Right lobe of liver (tissue), 6 donors: Measurements from ENCODE around the gene SLCO4A1. TPM values are rescaled to one million over a fixed set of nuclear protein-coding genes. Genes with fewer than 3 reads are reported as not detected.

Source experiments
- ATAC-seq, 4 donors: fragments of 200-7000 bp; cut with Tn5 transposase; one replicate each; pipeline ENCODE4 v1.9.1; 2020; ENCODE audit warnings: mild to moderate bottlenecking in 4 of 4, moderate library complexity in 4 of 4
- DNase-seq, 3 donors: peaks; one replicate each; pipeline ENCODE4 v3.0.0-alpha.2; 2020
- H3K27ac ChIP-seq, 3 donors: fragments of 200-600 bp; one replicate each; pipeline ENCODE4 v1.8.0; 2022
- H3K27me3 ChIP-seq, 2 donors: fragments of 200-600 bp; one replicate each; pipeline ENCODE4 v1.8.0; 2022
- H3K36me3 ChIP-seq, 4 donors: fragments of 200-600 bp; sonication (generic) in 1 of 4; one replicate each; pipeline versions ENCODE4 v1.5.1 to v1.8.0; 2017 to 2022; ENCODE audit warnings: control low read depth in 1 of 4
- H3K4me1 ChIP-seq, 4 donors: fragments of 200-600 bp; sonication (generic) in 1 of 4; one replicate each; pipeline versions ENCODE4 v1.5.1 to v1.8.0; 2017 to 2022; ENCODE audit warnings: control low read depth in 1 of 4
- H3K4me3 ChIP-seq, 3 donors: fragments of 200-600 bp; one replicate each; pipeline ENCODE4 v1.8.0; 2022
- H3K9me3 ChIP-seq, 4 donors: fragments of 200-600 bp; sonication (generic) in 1 of 4; one replicate each; pipeline versions ENCODE4 v1.5.1 to v1.8.0; 2017 to 2022; ENCODE audit warnings: control low read depth in 1 of 4
- POLR2A ChIP-seq: fragments of 450-650 bp; IDR thresholded peaks from one replicate; pipeline ENCODE4 v1.6.1; 2017; ENCODE audit warnings: antibody characterized with exemption, mild to moderate bottlenecking
- WGBS: methylation state at CpG from one replicate; pipeline ENCODE4 v1.1.6; 2018; ENCODE audit warnings: low coverage, low lambda C conversion rate; ENCODE audit not compliant: insufficient coverage; ENCODE audit errors: missing lambda C conversion rate; 5-methylcytosine and 5-hydroxymethylcytosine counted together
- intact Hi-C, 2 donors: fragments of 100-400 bp; cut with DNase I; formaldehyde crosslinking; loops; one replicate each; pipeline versions ENCODE4 v1.11.2 to v1.14.1; 2022
- total RNA-seq, 6 experiments: library from RNA; depleted of rRNA in 2 of 6; stranded (reverse); fragments of >200 nt in 2 of 6; fragmentation: NEBNext Ultra II Directional in 3 of 6; extraction: Animal tissue kit (Norgen Biotek cat#: 25700) in 3 of 6; gene quantifications; one replicate each; pipeline versions ENCODE4 v1.1.0 to v1.2.4, GENCODE V29; 2016 to 2023
- TF ChIP-seq, protein P1 (sequence below), 4 donors: fragments of 200-600 bp in 3 of 4; fragments of 450-650 bp in 1 of 4; IDR thresholded peaks; one replicate each; pipeline versions ENCODE4 v1.5.1 to v1.8.0; 2016 to 2022; ENCODE audit warnings: antibody characterized with exemption in 4 of 4, mild to moderate bottlenecking in 2 of 4
- donor health status: DM: no; HTN: yes; CAD: no.
- donor health status: DM: no; HTN: no; CAD: no.
- donor health status: DM: no; HTN: no; CAD: no.
- donor health status: DM: no; HTN: yes; CAD: no.
- donor health status: DM: no; HTN: yes; CAD: no.

Gene SLCO4A1
- total RNA-seq, 6 experiments from 2014 or later: 0.93 to 8.8 (median 4.3) TPM

DNA sequence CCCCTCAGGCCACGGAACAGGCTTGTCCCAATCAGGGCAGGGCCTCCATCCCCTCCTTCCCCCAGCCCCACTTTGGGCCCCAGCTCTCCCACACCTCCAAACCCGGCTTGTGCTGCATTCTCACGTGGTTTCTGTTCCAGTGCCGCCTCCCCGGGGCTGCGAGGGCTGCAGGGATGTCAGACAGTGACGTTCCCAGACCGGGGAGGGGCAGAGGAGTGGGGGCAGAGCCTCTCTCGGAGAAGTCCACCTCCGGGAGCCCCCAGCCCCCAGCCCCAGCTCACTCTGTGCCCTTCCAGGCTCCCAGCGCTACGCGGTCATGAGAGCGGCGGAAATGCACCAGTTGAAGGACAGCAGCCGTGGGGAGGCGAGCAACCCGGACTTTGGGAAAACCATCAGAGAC lies 18.5 kb downstream of the SLCO4A1 start:
- Histone ChIP-seq H3K9me3 (no peaks in the 10 kb centered on the region), H3K4me3 (no peak overlapping the region), H3K36me3 (no peaks in the 10 kb centered on the region), H3K4me1 (no peaks in the 10 kb centered on the region), H3K27me3 (no peaks in the 10 kb centered on the region), H3K27ac (no peak overlapping the region)
- DNase-seq: no peak
- 38% methylated on average over 1 of the region's 18 CpGs for WGBS
- intact Hi-C loops: no loop called here
- no peak for ATAC-seq
- TF ChIP-seq, protein P1, sequence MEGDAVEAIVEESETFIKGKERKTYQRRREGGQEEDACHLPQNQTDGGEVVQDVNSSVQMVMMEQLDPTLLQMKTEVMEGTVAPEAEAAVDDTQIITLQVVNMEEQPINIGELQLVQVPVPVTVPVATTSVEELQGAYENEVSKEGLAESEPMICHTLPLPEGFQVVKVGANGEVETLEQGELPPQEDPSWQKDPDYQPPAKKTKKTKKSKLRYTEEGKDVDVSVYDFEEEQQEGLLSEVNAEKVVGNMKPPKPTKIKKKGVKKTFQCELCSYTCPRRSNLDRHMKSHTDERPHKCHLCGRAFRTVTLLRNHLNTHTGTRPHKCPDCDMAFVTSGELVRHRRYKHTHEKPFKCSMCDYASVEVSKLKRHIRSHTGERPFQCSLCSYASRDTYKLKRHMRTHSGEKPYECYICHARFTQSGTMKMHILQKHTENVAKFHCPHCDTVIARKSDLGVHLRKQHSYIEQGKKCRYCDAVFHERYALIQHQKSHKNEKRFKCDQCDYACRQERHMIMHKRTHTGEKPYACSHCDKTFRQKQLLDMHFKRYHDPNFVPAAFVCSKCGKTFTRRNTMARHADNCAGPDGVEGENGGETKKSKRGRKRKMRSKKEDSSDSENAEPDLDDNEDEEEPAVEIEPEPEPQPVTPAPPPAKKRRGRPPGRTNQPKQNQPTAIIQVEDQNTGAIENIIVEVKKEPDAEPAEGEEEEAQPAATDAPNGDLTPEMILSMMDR (IDR thresholded peaks at IDR 0.05): no peak
- TF ChIP-seq POLR2A: no peak

- DNase-seq: no peak
- Histone ChIP-seq H3K27ac (no peak overlapping the region), H3K4me3 (no peak overlapping the region), H3K9me3 (no peaks in the 10 kb centered on the region), H3K27me3 (no peaks in the 10 kb centered on the region), H3K4me1 (no peaks in the 10 kb centered on the region), H3K36me3 (no peaks in the 10 kb centered on the region)
- ATAC-seq: no peak
- WGBS: 68% methylated on average over 4 of the region's 11 CpGs
- intact Hi-C loops: no loop called here
- no peak for TF ChIP-seq POLR2A
- TF ChIP-seq, protein P1 (IDR thresholded peaks at IDR 0.05): no peak
Measured at GRCh38 chr20:62661647-62662046, 19.3 kb downstream of the SLCO4A1 start.

DNA sequence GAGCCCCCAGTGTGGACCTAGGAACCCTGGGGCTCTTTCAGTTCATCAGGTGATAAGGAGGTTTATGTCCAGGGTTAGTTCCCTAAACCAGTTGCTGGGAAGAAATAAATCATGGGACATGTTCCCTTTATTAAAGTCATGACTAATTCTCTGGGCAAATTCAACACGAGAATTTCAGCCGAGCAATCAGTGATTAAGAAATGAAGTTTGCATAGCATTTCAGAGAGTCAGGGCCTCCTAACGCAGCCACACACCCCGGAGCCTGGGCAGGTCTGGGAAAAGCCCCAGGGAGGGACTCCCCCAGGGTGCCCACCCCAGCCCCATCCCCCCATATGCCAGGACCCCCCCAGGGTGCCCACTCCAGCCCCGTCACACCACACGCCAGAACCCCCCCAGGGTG lies 20.1 kb downstream of the SLCO4A1 start:
- TF ChIP-seq, protein P1 (IDR thresholded peaks at IDR 0.05): no peak
- TF ChIP-seq POLR2A: no peak
- H3K36me3 ChIP-seq: no peaks in the 10 kb centered on the region
- 69% methylated on average over 5 of the region's 6 CpGs for WGBS

DNA sequence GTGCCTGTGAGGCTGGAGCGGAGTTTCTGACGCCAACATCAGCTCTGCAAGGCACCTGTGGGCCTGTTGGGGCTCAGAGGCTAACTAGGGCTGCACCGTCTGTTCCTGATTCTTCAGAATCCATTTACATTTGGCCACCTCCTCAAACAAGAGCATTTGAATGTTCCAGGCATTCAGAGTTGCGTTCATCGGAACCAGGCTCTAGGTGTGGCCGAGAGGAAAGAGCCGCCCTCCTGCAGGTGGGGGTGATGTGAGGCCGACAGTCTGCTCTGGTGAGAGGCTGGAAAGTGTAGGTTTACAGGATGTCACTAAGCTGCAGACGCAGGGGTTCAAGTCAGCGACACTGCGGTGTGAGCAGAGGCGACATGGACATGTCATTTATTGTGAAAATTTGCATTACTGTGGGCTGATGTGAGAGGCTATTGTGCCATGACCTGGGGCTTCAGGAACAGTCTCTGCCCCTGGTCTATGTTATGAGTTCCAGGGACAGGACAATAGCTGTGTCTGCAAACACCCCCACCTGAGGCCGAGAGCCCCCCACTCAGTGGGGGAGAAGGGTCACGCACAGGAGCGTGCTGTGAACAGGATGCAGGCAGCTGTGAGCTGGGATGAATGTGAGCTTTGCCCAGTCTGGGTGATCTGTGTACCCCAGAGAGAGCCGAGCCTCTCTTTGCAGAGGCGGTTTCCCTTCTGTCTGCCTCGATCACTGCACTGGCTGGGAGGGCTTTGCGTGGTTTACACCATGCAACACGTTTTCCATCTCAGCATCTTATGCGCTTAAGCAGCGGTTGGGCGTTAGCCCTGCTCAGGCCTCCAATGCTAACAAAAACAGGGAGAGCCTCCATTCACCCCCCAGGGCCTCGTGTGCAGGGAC lies 21.1 kb downstream of the SLCO4A1 start:
- Histone ChIP-seq H3K4me3 (no peak overlapping the region), H3K4me1 (no peaks in the 10 kb centered on the region), H3K9me3 (no peaks in the 10 kb centered on the region), H3K27me3 (no peaks in the 10 kb centered on the region), H3K27ac (no peak overlapping the region), H3K36me3 (no peaks in the 10 kb centered on the region)
- 86% methylated on average over 6 of the region's 24 CpGs for WGBS
- ATAC-seq (no peak), DNase-seq (no peak)
- no peak for TF ChIP-seq POLR2A
- TF ChIP-seq, protein P1 (IDR thresholded peaks at IDR 0.05): no peak
- intact Hi-C loops: no loop called here

More for the DNA sequence above, 20.1 kb downstream of the SLCO4A1 start:
- H3K4me1 ChIP-seq: no peaks in the 10 kb centered on the region
- H3K27ac ChIP-seq: no peak overlapping the region
- H3K27me3 ChIP-seq: no peaks in the 10 kb centered on the region
- ATAC-seq: no peak
- no peak overlapping the region for H3K4me3 ChIP-seq
- no peaks in the 10 kb centered on the region for H3K9me3 ChIP-seq
- no peak for DNase-seq
- intact Hi-C loops: no loop called here
